Neural crest cell (in vitro differentiated cells): Measurements from ENCODE around the gene KCMF1. TPM values are rescaled to one million over a fixed set of nuclear protein-coding genes. Genes with fewer than 3 reads are reported as not detected.

ENCODE experiments used
- DNase-seq: peaks from one replicate; pipeline ENCODE4 v3.0.0; 2021; ENCODE audit warnings: low read depth, mixed read lengths, low spot score
- H3K27ac Mint-ChIP-seq: one replicate; pipeline ENCODE4 v1.8.0; 2021; ENCODE audit warnings: mild to moderate bottlenecking, mixed read lengths; ENCODE audit not compliant: unreplicated experiment
- H3K27me3 Mint-ChIP-seq: 2 replicates; pipeline ENCODE4 v1.8.0; 2021; ENCODE audit warnings: low read depth, mild to moderate bottlenecking, mixed read lengths
- H3K36me3 Mint-ChIP-seq: 2 replicates; pipeline ENCODE4 v1.8.0; 2021; ENCODE audit warnings: low read depth, mild to moderate bottlenecking, mixed read lengths
- H3K4me1 Mint-ChIP-seq: 2 replicates; pipeline ENCODE4 v1.8.0; 2021; ENCODE audit warnings: mixed read lengths
- H3K4me3 Mint-ChIP-seq: one replicate; pipeline ENCODE4 v1.8.0; 2021; ENCODE audit warnings: mild to moderate bottlenecking, mixed read lengths
- H3K9me3 Mint-ChIP-seq: 2 replicates; pipeline ENCODE4 v1.8.0; 2021; ENCODE audit warnings: mixed read lengths
- CTCF ChIP-seq: fragments of 200-600 bp; sonication (generic); conservative IDR thresholded peaks from 2 replicates; pipeline ENCODE4 v1.5.0; 2021; ENCODE audit warnings: antibody characterized with exemption, mild to moderate bottlenecking
- total RNA-seq: library from RNA; stranded (reverse); gene quantifications from 2 replicates; pipeline ENCODE4 v1.2.1, GENCODE V29; 2021

Gene KCMF1
- total RNA-seq, 1 donor from 2014 or later = 57.0 TPM

GRCh38 chr2:85034158-85034557, 63.2 kb downstream of the KCMF1 start:
- Mint-ChIP-seq H3K36me3 (peaks cover 14% of the 10 kb centered on the region), H3K9me3 (no peaks in the 10 kb centered on the region), H3K27me3 (no peaks in the 10 kb centered on the region), H3K4me3 (no peak overlapping the region), H3K4me1 (no peaks in the 10 kb centered on the region), H3K27ac (no peak overlapping the region)
- DNase-seq = no peak
- TF ChIP-seq CTCF = no peak

GRCh38 chr2:85037622-85038021, 66.7 kb downstream of the KCMF1 start:
- Mint-ChIP-seq H3K27me3 (no peaks in the 10 kb centered on the region), H3K27ac (no peak overlapping the region), H3K4me1 (no peaks in the 10 kb centered on the region), H3K36me3 (peaks cover 8% of the 10 kb centered on the region), H3K4me3 (no peak overlapping the region), H3K9me3 (no peaks in the 10 kb centered on the region)
- TF ChIP-seq CTCF = no peak
- DNase-seq = no peak

GRCh38 chr2:85042330-85042729, 71.4 kb downstream of the KCMF1 start:
- no peak for TF ChIP-seq CTCF
- Mint-ChIP-seq H3K4me1 (no peaks in the 10 kb centered on the region), H3K9me3 (no peaks in the 10 kb centered on the region), H3K27me3 (no peaks in the 10 kb centered on the region), H3K36me3 (peaks cover 14% of the 10 kb centered on the region), H3K27ac (no peak overlapping the region), H3K4me3 (no peak overlapping the region)
- no peak for DNase-seq

DNA sequence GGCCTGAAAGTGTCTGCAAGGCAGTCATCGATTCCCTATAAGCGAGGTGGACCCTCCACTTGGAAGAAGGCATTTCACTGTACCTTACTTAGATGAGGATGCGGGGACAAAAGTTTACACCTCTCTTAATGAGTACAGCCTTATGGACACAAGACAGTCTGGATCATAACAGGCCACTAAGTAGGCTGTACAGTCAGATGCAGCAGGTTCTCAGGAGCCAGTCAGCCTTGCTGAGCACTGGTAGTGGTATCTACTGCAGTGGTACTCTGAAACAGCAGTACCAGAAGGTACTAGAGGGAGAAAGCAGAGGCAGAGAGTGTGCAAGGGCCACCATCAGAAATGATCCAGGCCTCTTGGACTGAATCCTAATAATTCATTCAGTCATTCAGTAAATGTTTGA, 77.6 kb downstream of the KCMF1 start:
- peaks cover 11% of the 10 kb centered on the region for H3K36me3 Mint-ChIP-seq
- peaks cover 18% of the 10 kb centered on the region for H3K4me1 Mint-ChIP-seq
- H3K27me3 Mint-ChIP-seq = no peaks in the 10 kb centered on the region
- no peak overlapping the region for H3K4me3 Mint-ChIP-seq
- H3K27ac Mint-ChIP-seq = no peak overlapping the region
- no peak for DNase-seq
- H3K9me3 Mint-ChIP-seq = no peaks in the 10 kb centered on the region
- no peak for TF ChIP-seq CTCF

- Mint-ChIP-seq H3K9me3 (no peaks in the 10 kb centered on the region), H3K27me3 (no peaks in the 10 kb centered on the region), H3K4me3 (no peak overlapping the region), H3K36me3 (peaks cover 11% of the 10 kb centered on the region), H3K27ac (no peak overlapping the region), H3K4me1 (peaks cover 18% of the 10 kb centered on the region)
- DNase-seq = no peak
- no peak for TF ChIP-seq CTCF
Observed at GRCh38 chr2:85049236-85049635, 78.3 kb downstream of the KCMF1 start.

DNA sequence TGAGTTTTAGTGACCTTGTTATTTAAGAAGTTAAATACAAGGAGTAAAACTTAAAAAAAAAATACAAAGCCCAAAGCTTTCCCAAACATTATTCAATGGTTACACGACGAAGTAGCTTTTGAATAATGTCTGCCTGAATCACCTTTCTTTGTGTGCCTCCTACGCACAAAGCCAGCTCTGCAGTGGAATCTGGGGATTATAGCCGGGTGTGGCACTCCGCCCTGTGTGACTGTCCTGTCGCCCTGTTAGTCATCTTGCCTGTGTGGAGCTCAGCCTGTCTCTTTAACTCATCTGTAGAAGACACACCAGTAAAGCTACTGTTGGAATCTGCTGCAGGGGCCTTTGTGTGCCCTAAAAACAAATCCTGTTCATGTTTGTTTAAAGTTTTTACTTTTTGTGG, 82.8 kb downstream of the KCMF1 start:
- Mint-ChIP-seq H3K4me3 (no peak overlapping the region), H3K9me3 (no peaks in the 10 kb centered on the region), H3K27ac (no peak overlapping the region), H3K27me3 (no peaks in the 10 kb centered on the region), H3K36me3 (peaks cover 8% of the 10 kb centered on the region), H3K4me1 (peaks cover 31% of the 10 kb centered on the region)
- DNase-seq = no peak
- no peak for TF ChIP-seq CTCF
